GM12891 (cell line): ENCODE data around the gene GBP5.

ENCODE experiments used
- PAX5 ChIP-seq: IDR thresholded peaks from 2 replicates; pipeline ENCODE4 v1.6.1; 2011; ENCODE audit warnings: low read length, moderate library complexity, mild to moderate bottlenecking; ENCODE audit not compliant: insufficient read depth, severe bottlenecking
- POLR2A ChIP-seq: IDR thresholded peaks from 2 replicates; pipeline ENCODE4 v1.6.1; 2011; ENCODE audit warnings: low read depth, low read length, control low read depth
- POLR2AphosphoS5 ChIP-seq: IDR thresholded peaks from 2 replicates; pipeline ENCODE4 v1.6.1; 2011; ENCODE audit warnings: low read depth, low read length, control low read depth
- SPI1 ChIP-seq: IDR thresholded peaks from 2 replicates; pipeline ENCODE4 v1.6.1; 2011; ENCODE audit warnings: low read depth, low read length, control low read depth
- TAF1 ChIP-seq: IDR thresholded peaks from 2 replicates; pipeline ENCODE4 v1.6.1; 2011; ENCODE audit warnings: low read depth, low read length, control low read depth

- TF ChIP-seq POLR2A (no peak), POLR2AphosphoS5 (no peak), SPI1 (no peak), TAF1 (no peak), PAX5 (no peak)
These were observed 2.2 kb downstream of the GBP5 start for GRCh38 chr1:89270423-89270822.
